ENCODE data around the gene SCCPDH. TPM values are rescaled to one million over a fixed set of nuclear protein-coding genes. Genes with fewer than 3 reads are reported as not detected.

SCCPDH gene
- total and polyA plus RNA-seq, 2 of the 13 experiments (the other 11 are each of a cell fraction or from before 2014, with no cell fraction given): 36.7 to 62.3 TPM

DNA sequence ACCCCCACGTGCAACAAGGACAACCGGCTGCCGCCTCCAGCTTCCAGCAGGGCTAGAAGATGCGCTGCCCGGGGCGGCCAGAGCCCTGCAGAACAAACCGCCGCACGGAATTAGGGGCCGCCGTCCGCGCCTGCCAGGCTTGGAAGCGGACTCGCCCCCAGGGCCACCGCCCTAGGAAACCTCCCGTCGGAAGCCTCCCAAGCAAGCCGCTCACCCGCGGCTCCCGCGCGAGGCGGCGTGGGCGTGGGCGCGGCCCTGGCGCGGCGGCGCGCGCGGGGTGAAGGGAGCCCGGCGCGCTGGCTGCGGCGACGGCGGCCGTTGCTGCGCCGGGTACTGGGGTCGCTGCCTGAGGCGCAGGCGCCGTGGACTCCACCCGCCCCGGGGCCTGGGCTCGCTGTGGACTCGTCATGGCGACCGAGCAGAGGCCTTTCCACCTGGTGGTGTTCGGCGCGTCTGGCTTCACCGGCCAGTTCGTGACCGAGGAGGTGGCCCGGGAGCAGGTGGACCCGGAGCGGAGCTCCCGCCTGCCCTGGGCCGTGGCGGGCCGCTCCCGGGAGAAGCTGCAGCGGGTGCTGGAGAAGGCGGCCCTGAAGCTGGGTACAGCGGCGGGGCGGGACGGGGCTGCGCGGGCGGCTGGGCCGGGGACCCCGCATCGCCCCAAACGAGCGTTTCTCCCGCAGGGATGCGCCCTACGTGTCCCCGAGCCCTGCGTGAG, at the start of gene SCCPDH (continued):
- TF ChIP-seq MAZ (IDR thresholded peaks at IDR 0.05; ENCODE audit: borderline replicate concordance, low read depth, low read length) (no peak), MAZ (CRISPR knock-in tag; IDR thresholded peaks at IDR 0.05; ENCODE audit: low read depth) (0 out of 2 replicates have a peak, but pooled peaks have one; percentile 28), SPEN (CRISPR knock-in tag; IDR thresholded peaks at IDR 0.05; ENCODE audit: low read depth) (peak; percentile 55; the same call in 1 of the 2 replicates), DNMT1 (CRISPR knock-in tag; IDR thresholded peaks at IDR 0.05) (no peak), GABPB1 (CRISPR knock-in tag; IDR thresholded peaks at IDR 0.05) (peak; percentile 70), ZNF776 (CRISPR knock-in tag; IDR thresholded peaks at IDR 0.05) (peak; percentile 92; the same call in 1 of the 2 replicates), SNRNP70 (IDR thresholded peaks at IDR 0.05; ENCODE audit: low read depth, low read length) (no peak), ZNF292 (CRISPR knock-in tag; IDR thresholded peaks at IDR 0.05; ENCODE audit: borderline replicate concordance, low read depth) (no peak)
- TF ChIP-seq, protein P1, sequence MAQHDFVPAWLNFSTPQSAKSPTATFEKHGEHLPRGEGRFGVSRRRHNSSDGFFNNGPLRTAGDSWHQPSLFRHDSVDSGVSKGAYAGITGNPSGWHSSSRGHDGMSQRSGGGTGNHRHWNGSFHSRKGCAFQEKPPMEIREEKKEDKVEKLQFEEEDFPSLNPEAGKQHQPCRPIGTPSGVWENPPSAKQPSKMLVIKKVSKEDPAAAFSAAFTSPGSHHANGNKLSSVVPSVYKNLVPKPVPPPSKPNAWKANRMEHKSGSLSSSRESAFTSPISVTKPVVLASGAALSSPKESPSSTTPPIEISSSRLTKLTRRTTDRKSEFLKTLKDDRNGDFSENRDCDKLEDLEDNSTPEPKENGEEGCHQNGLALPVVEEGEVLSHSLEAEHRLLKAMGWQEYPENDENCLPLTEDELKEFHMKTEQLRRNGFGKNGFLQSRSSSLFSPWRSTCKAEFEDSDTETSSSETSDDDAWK (CRISPR knock-in tag; IDR thresholded peaks at IDR 0.05): no peak
- TF ChIP-seq, protein P2, sequence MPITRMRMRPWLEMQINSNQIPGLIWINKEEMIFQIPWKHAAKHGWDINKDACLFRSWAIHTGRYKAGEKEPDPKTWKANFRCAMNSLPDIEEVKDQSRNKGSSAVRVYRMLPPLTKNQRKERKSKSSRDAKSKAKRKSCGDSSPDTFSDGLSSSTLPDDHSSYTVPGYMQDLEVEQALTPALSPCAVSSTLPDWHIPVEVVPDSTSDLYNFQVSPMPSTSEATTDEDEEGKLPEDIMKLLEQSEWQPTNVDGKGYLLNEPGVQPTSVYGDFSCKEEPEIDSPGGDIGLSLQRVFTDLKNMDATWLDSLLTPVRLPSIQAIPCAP (CRISPR knock-in tag; IDR thresholded peaks at IDR 0.05; ENCODE audit: low read depth): no peak
- TF ChIP-seq, protein P3, sequence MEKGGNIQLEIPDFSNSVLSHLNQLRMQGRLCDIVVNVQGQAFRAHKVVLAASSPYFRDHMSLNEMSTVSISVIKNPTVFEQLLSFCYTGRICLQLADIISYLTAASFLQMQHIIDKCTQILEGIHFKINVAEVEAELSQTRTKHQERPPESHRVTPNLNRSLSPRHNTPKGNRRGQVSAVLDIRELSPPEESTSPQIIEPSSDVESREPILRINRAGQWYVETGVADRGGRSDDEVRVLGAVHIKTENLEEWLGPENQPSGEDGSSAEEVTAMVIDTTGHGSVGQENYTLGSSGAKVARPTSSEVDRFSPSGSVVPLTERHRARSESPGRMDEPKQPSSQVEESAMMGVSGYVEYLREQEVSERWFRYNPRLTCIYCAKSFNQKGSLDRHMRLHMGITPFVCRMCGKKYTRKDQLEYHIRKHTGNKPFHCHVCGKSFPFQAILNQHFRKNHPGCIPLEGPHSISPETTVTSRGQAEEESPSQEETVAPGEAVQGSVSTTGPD (CRISPR knock-in tag; IDR thresholded peaks at IDR 0.05): 0 out of 2 replicates have a peak, but pooled peaks have one; percentile 26
- TF ChIP-seq, protein P4, sequence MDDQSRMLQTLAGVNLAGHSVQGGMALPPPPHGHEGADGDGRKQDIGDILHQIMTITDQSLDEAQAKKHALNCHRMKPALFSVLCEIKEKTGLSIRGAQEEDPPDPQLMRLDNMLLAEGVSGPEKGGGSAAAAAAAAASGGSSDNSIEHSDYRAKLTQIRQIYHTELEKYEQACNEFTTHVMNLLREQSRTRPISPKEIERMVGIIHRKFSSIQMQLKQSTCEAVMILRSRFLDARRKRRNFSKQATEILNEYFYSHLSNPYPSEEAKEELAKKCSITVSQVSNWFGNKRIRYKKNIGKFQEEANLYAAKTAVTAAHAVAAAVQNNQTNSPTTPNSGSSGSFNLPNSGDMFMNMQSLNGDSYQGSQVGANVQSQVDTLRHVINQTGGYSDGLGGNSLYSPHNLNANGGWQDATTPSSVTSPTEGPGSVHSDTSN (CRISPR knock-in tag; IDR thresholded peaks at IDR 0.05; ENCODE audit: borderline replicate concordance): no peak; the same call in 1 of the 2 replicates
- TF ChIP-seq, protein P5, sequence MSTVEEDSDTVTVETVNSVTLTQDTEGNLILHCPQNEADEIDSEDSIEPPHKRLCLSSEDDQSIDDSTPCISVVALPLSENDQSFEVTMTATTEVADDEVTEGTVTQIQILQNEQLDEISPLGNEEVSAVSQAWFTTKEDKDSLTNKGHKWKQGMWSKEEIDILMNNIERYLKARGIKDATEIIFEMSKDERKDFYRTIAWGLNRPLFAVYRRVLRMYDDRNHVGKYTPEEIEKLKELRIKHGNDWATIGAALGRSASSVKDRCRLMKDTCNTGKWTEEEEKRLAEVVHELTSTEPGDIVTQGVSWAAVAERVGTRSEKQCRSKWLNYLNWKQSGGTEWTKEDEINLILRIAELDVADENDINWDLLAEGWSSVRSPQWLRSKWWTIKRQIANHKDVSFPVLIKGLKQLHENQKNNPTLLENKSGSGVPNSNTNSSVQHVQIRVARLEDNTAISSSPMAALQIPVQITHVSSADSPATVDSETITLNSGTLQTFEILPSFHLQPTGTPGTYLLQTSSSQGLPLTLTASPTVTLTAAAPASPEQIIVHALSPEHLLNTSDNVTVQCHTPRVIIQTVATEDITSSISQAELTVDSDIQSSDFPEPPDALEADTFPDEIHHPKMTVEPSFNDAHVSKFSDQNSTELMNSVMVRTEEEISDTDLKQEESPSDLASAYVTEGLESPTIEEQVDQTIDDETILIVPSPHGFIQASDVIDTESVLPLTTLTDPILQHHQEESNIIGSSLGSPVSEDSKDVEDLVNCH (CRISPR knock-in tag; IDR thresholded peaks at IDR 0.05): no peak
- TF ChIP-seq, protein P6, sequence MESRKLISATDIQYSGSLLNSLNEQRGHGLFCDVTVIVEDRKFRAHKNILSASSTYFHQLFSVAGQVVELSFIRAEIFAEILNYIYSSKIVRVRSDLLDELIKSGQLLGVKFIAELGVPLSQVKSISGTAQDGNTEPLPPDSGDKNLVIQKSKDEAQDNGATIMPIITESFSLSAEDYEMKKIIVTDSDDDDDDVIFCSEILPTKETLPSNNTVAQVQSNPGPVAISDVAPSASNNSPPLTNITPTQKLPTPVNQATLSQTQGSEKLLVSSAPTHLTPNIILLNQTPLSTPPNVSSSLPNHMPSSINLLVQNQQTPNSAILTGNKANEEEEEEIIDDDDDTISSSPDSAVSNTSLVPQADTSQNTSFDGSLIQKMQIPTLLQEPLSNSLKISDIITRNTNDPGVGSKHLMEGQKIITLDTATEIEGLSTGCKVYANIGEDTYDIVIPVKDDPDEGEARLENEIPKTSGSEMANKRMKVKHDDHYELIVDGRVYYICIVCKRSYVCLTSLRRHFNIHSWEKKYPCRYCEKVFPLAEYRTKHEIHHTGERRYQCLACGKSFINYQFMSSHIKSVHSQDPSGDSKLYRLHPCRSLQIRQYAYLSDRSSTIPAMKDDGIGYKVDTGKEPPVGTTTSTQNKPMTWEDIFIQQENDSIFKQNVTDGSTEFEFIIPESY (CRISPR knock-in tag; IDR thresholded peaks at IDR 0.05): 0 out of 2 replicates have a peak, but pooled peaks have one; percentile 8
- TF ChIP-seq, protein P7, sequence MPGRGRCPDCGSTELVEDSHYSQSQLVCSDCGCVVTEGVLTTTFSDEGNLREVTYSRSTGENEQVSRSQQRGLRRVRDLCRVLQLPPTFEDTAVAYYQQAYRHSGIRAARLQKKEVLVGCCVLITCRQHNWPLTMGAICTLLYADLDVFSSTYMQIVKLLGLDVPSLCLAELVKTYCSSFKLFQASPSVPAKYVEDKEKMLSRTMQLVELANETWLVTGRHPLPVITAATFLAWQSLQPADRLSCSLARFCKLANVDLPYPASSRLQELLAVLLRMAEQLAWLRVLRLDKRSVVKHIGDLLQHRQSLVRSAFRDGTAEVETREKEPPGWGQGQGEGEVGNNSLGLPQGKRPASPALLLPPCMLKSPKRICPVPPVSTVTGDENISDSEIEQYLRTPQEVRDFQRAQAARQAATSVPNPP (CRISPR knock-in tag; IDR thresholded peaks at IDR 0.05): no peak

All from HepG2 (cell line).